ENCODE results near the gene RNASEH2B. TPM values are rescaled to one million over a fixed set of nuclear protein-coding genes. Genes with fewer than 3 reads are reported as not detected.

Gene RNASEH2B
- total RNA-seq, 1 donor from 2014 or later: 23.6 TPM

DNA sequence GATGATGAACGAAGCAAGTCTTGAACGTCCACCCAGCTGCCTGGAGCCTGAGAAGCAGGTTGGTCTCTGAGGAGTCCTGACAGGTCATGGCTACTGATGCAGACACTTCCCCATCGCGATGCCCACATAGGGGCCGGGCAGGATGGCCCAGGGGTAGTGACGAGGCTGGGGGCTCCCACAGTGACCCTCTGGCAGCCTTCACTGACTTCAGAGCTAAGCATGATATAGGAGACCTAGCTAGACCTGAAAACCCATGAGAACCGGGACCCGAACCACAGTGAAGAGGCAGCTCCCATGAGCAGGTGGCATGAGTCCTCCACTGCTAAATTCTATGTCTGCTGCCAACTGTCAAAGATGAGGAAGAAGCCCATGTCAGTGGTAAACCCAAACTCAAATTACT lies 91.7 kb downstream of the RNASEH2B start:
- peaks cover 9% of the 10 kb centered on the region for H3K27me3 ChIP-seq (ENCODE audit: insufficient read depth, low read length)
- peaks cover 2% of the 10 kb centered on the region for H3K4me1 ChIP-seq (ENCODE audit: insufficient read depth, low read length)
- peaks cover 28% of the 10 kb centered on the region for H3K27me3 Mint-ChIP-seq (ENCODE audit: low read depth, unreplicated experiment)
- H3K27ac ChIP-seq (ENCODE audit: low read depth, low read length): no peak overlapping the region
- H3K79me2 ChIP-seq (ENCODE audit: insufficient read depth, low read length): no peaks in the 10 kb centered on the region
- H3K9ac ChIP-seq (ENCODE audit: low read length): no peak overlapping the region
- H3K9me3 ChIP-seq (ENCODE audit: insufficient read depth, low read depth, low read length): no peaks in the 10 kb centered on the region
- no peaks in the 10 kb centered on the region for H4K20me1 ChIP-seq (ENCODE audit: insufficient read depth, low read length)
- H3K9me3 Mint-ChIP-seq (ENCODE audit: unreplicated experiment): peaks cover 10% of the 10 kb centered on the region
- peaks cover 4% of the 10 kb centered on the region for H3K4me1 Mint-ChIP-seq (ENCODE audit: low read depth, unreplicated experiment)
- no peak for DNase-seq (ENCODE audit: low read depth)
- no peak overlapping the region for H3K4me2 ChIP-seq (ENCODE audit: low read length)
- TF ChIP-seq, protein P1, sequence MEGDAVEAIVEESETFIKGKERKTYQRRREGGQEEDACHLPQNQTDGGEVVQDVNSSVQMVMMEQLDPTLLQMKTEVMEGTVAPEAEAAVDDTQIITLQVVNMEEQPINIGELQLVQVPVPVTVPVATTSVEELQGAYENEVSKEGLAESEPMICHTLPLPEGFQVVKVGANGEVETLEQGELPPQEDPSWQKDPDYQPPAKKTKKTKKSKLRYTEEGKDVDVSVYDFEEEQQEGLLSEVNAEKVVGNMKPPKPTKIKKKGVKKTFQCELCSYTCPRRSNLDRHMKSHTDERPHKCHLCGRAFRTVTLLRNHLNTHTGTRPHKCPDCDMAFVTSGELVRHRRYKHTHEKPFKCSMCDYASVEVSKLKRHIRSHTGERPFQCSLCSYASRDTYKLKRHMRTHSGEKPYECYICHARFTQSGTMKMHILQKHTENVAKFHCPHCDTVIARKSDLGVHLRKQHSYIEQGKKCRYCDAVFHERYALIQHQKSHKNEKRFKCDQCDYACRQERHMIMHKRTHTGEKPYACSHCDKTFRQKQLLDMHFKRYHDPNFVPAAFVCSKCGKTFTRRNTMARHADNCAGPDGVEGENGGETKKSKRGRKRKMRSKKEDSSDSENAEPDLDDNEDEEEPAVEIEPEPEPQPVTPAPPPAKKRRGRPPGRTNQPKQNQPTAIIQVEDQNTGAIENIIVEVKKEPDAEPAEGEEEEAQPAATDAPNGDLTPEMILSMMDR (IDR thresholded peaks at IDR 0.05; ENCODE audit: insufficient read depth, low read depth, low read length): no peak
- H3K36me3 ChIP-seq (ENCODE audit: insufficient read depth, low read length): no peaks in the 10 kb centered on the region
- no peak for FAIRE-seq
- H3K36me3 Mint-ChIP-seq (ENCODE audit: low read depth, unreplicated experiment): peaks cover 1% of the 10 kb centered on the region
- no peak overlapping the region for H2AFZ ChIP-seq (ENCODE audit: low read depth, low read length)
- no peak overlapping the region for H3K4me3 ChIP-seq (ENCODE audit: insufficient read depth, low read depth, low read length)
- no peak overlapping the region for H3K27ac Mint-ChIP-seq (ENCODE audit: unreplicated experiment)
- H3K4me3 Mint-ChIP-seq (ENCODE audit: unreplicated experiment): no peak overlapping the region

DNA sequence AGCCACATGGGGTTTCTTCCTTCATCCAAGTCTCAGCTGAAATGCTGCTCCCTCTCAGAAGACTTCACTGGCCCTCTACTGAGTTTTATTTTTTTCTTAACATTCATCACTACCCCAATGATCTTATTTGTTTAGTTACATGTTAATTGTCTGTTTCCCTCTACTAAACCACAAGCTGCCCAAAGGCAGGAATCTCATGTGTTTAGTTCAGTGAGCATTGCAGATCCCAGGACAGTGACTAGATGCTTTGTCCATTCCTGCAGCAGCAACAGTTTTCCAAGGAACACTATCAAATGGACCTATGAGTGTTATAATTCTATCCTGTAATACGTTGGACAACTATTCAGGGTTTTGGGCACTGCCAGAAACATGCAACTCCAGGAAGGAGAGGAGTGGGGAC lies 93.1 kb downstream of the RNASEH2B start:
- DNase-seq (ENCODE audit: low read depth) (no peak), FAIRE-seq (no peak)
- peaks cover 1% of the 10 kb centered on the region for H3K36me3 Mint-ChIP-seq (ENCODE audit: low read depth, unreplicated experiment)
- Histone ChIP-seq H3K4me3 (ENCODE audit: insufficient read depth, low read depth, low read length) (no peak overlapping the region), H2AFZ (ENCODE audit: low read depth, low read length) (no peak overlapping the region), H3K4me2 (ENCODE audit: low read length) (no peak overlapping the region), H3K9ac (ENCODE audit: low read length) (no peak overlapping the region), H3K27ac (ENCODE audit: low read depth, low read length) (no peak overlapping the region), H3K27me3 (ENCODE audit: insufficient read depth, low read length) (peaks cover 11% of the 10 kb centered on the region), H3K79me2 (ENCODE audit: insufficient read depth, low read length) (no peaks in the 10 kb centered on the region), H3K9me3 (ENCODE audit: insufficient read depth, low read depth, low read length) (no peaks in the 10 kb centered on the region), H3K4me1 (ENCODE audit: insufficient read depth, low read length) (peaks cover 2% of the 10 kb centered on the region), H3K36me3 (ENCODE audit: insufficient read depth, low read length) (no peaks in the 10 kb centered on the region), H4K20me1 (ENCODE audit: insufficient read depth, low read length) (no peaks in the 10 kb centered on the region)
- peaks cover 22% of the 10 kb centered on the region for H3K27me3 Mint-ChIP-seq (ENCODE audit: low read depth, unreplicated experiment)
- H3K27ac Mint-ChIP-seq (ENCODE audit: unreplicated experiment): no peak overlapping the region
- peaks cover 4% of the 10 kb centered on the region for H3K4me1 Mint-ChIP-seq (ENCODE audit: low read depth, unreplicated experiment)
- TF ChIP-seq, protein P1 (IDR thresholded peaks at IDR 0.05; ENCODE audit: insufficient read depth, low read depth, low read length): no peak
- no peak for TF ChIP-seq EZH2 (IDR thresholded peaks at IDR 0.05; ENCODE audit: insufficient read depth, low read length)
- no peak overlapping the region for H3K4me3 Mint-ChIP-seq (ENCODE audit: unreplicated experiment)
- H3K9me3 Mint-ChIP-seq (ENCODE audit: unreplicated experiment): peaks cover 10% of the 10 kb centered on the region

DNA sequence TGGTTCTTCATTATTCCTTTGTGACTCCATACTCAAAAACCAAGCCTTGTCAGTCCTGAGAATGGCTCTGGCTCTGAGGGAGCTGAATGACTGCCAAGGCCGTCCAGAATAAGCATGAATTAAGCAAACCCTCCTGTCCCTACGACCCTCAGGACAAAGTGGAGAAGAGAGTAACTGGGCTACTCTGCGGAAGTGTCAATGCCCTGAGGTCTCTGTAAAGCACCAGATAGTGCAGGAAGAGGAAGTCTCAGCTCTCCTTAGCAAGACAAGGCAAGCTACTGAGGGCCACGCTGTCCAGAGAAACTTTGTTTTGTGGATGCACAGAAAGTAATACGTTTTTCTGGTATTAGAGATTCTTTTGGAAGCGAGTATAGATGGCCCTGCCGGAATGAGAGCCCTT lies 94.1 kb downstream of the RNASEH2B start:
- Histone ChIP-seq H3K4me2 (ENCODE audit: low read length) (no peak overlapping the region), H2AFZ (ENCODE audit: low read depth, low read length) (no peak overlapping the region), H3K27ac (ENCODE audit: low read depth, low read length) (no peak overlapping the region), H3K9me3 (ENCODE audit: insufficient read depth, low read depth, low read length) (no peaks in the 10 kb centered on the region), H3K36me3 (ENCODE audit: insufficient read depth, low read length) (no peaks in the 10 kb centered on the region), H3K9ac (ENCODE audit: low read length) (no peak overlapping the region), H3K4me3 (ENCODE audit: insufficient read depth, low read depth, low read length) (no peak overlapping the region), H3K27me3 (ENCODE audit: insufficient read depth, low read length) (peaks cover 14% of the 10 kb centered on the region), H4K20me1 (ENCODE audit: insufficient read depth, low read length) (no peaks in the 10 kb centered on the region), H3K4me1 (ENCODE audit: insufficient read depth, low read length) (peaks cover 2% of the 10 kb centered on the region), H3K79me2 (ENCODE audit: insufficient read depth, low read length) (no peaks in the 10 kb centered on the region)
- Mint-ChIP-seq H3K4me1 (ENCODE audit: low read depth, unreplicated experiment) (peaks cover 4% of the 10 kb centered on the region), H3K27me3 (ENCODE audit: low read depth, unreplicated experiment) (peaks cover 22% of the 10 kb centered on the region), H3K9me3 (ENCODE audit: unreplicated experiment) (peaks cover 10% of the 10 kb centered on the region), H3K36me3 (ENCODE audit: low read depth, unreplicated experiment) (peaks cover 1% of the 10 kb centered on the region), H3K4me3 (ENCODE audit: unreplicated experiment) (no peak overlapping the region), H3K27ac (ENCODE audit: unreplicated experiment) (no peak overlapping the region)
- TF ChIP-seq, protein P1 (IDR thresholded peaks at IDR 0.05; ENCODE audit: insufficient read depth, low read depth, low read length): no peak
- no peak for TF ChIP-seq EZH2 (IDR thresholded peaks at IDR 0.05; ENCODE audit: insufficient read depth, low read length)
- DNase-seq (ENCODE audit: low read depth) (no peak), FAIRE-seq (no peak)
